HEK293 (cell line): ENCODE measurements around the gene SMC3.

Source experiments
- CTCF ChIA-PET: fragments of 350-600 bp; formaldehyde crosslinking; extraction: SDS; loops from one replicate; lab custom pipeline; 2021; ENCODE audit warnings: antibody characterized with exemption; lab: Yijun Ruan, JAX
- POLR2A ChIA-PET: fragments of 300-600 bp; formaldehyde crosslinking; extraction: SDS; loops from one replicate; lab custom pipeline; 2020; ENCODE audit warnings: antibody characterized with exemption, inconsistent platforms; lab: Yijun Ruan, JAX
- H3K27ac ChIP-seq: fragments of 200-500 bp; sonication (Bioruptor generic); 2 replicates; pipeline ENCODE4 v1.5.1; 2014; ENCODE audit warnings: low read depth, low read length, control low read depth, inconsistent platforms; ENCODE audit errors: extremely low read depth
- H3K36me3 ChIP-seq, 2 experiments: fragments of 200-500 bp in 1 of 2; sonication (Bioruptor generic) in 1 of 2; 1 replicate in 1 of 2; 2 replicates in 1 of 2; pipeline ENCODE4 v1.5.1; 2014 to 2017; ENCODE audit warnings: inconsistent platforms in 2 of 2, low read length in 2 of 2; ENCODE audit not compliant: control insufficient read depth in 2 of 2, insufficient read depth in 1 of 2
- H3K4me1 ChIP-seq: fragments of 200-500 bp; sonication (Bioruptor generic); 2 replicates; pipeline ENCODE4 v1.5.1; 2014; ENCODE audit warnings: mild to moderate bottlenecking, low read length, inconsistent platforms; ENCODE audit not compliant: control insufficient read depth, insufficient read depth
- H3K4me3 ChIP-seq: 2 replicates; pipeline ENCODE4 v1.5.1; 2011; ENCODE audit warnings: low read depth, mild to moderate bottlenecking, control low read depth, low read length, moderate library complexity
- H3K9me3 ChIP-seq: fragments of 200-500 bp; sonication (Bioruptor generic); 2 replicates; pipeline ENCODE4 v1.5.1; 2014; ENCODE audit warnings: low read depth, low read length, inconsistent platforms; ENCODE audit not compliant: control insufficient read depth, insufficient read depth
- EGR2 ChIP-seq: fragments of 450-650 bp; formaldehyde crosslinking; IDR thresholded peaks from 2 replicates; pipeline ENCODE4 v1.5.1; 2016; ENCODE audit warnings: low read depth, missing biosample characterization, missing genetic modification characterization
- HOXA7 ChIP-seq: sonication (generic); formaldehyde crosslinking; IDR thresholded peaks from 2 replicates; pipeline ENCODE4 v1.8.1; 2022; ENCODE audit warnings: missing genetic modification reagents, borderline replicate concordance
- KLF1 ChIP-seq: fragments of 450-650 bp; formaldehyde crosslinking; IDR thresholded peaks from 2 replicates; pipeline ENCODE4 v1.5.1; 2016; ENCODE audit warnings: missing biosample characterization, missing genetic modification characterization
- KLF10 ChIP-seq: fragments of 450-650 bp; IDR thresholded peaks from 2 replicates; pipeline ENCODE4 v1.5.1; 2018; ENCODE audit warnings: missing biosample characterization, mild to moderate bottlenecking, missing genetic modification characterization
- PRDM1 ChIP-seq: fragments of 450-650 bp; formaldehyde crosslinking; IDR thresholded peaks from 2 replicates; pipeline ENCODE4; 2016; ENCODE audit warnings: missing biosample characterization, missing genetic modification characterization
- YY1 ChIP-seq: fragments of 450-650 bp; formaldehyde crosslinking; IDR thresholded peaks from 2 replicates; pipeline ENCODE4 v1.5.1; 2018; ENCODE audit warnings: missing biosample characterization, missing genetic modification characterization
- ZBTB49 ChIP-seq: fragments of 450-650 bp; formaldehyde crosslinking; IDR thresholded peaks from 2 replicates; pipeline ENCODE4 v1.5.1; 2016; ENCODE audit warnings: missing biosample characterization, missing genetic modification characterization, low read depth
- ZFP37 ChIP-seq: fragments of 450-650 bp; formaldehyde crosslinking; IDR thresholded peaks from 2 replicates; pipeline ENCODE4 v1.5.1; 2016; ENCODE audit warnings: missing biosample characterization, missing genetic modification characterization
- ZNF157 ChIP-seq: fragments of 450-650 bp; formaldehyde crosslinking; IDR thresholded peaks from 2 replicates; pipeline ENCODE4 v1.5.1; 2016; ENCODE audit warnings: missing biosample characterization, missing genetic modification characterization
- ZNF223 ChIP-seq: fragments of 450-650 bp; formaldehyde crosslinking; IDR thresholded peaks from 2 replicates; pipeline ENCODE4 v1.5.1; 2016; ENCODE audit warnings: missing biosample characterization, missing genetic modification characterization
- ZNF23 ChIP-seq: fragments of 450-650 bp; formaldehyde crosslinking; IDR thresholded peaks from 2 replicates; pipeline ENCODE4 v1.5.1; 2016; ENCODE audit warnings: missing biosample characterization, missing genetic modification characterization, borderline replicate concordance
- ZNF335 ChIP-seq: fragments of 450-650 bp; formaldehyde crosslinking; conservative IDR thresholded peaks from 2 replicates; pipeline ENCODE4 v1.5.1; 2016; ENCODE audit warnings: missing biosample characterization, missing genetic modification characterization
- ZNF423 ChIP-seq: fragments of 450-650 bp; formaldehyde crosslinking; IDR thresholded peaks from 2 replicates; pipeline ENCODE4 v1.5.1; 2016; ENCODE audit warnings: missing biosample characterization, missing genetic modification characterization
- ZNF426 ChIP-seq: fragments of 450-650 bp; formaldehyde crosslinking; IDR thresholded peaks from 2 replicates; pipeline ENCODE4 v1.5.1; 2017; ENCODE audit warnings: missing biosample characterization, missing genetic modification characterization, mild to moderate bottlenecking, inconsistent platforms, moderate library complexity
- ZNF701 ChIP-seq: fragments of 450-650 bp; formaldehyde crosslinking; IDR thresholded peaks from 2 replicates; pipeline ENCODE4 v1.5.1; 2016; ENCODE audit warnings: missing biosample characterization, missing genetic modification characterization
- ZNF830 ChIP-seq: fragments of 450-650 bp; IDR thresholded peaks from 2 replicates; pipeline ENCODE4 v1.5.0; 2018; ENCODE audit warnings: missing biosample characterization, missing genetic modification characterization, low read depth, mild to moderate bottlenecking, moderate library complexity
- ZSCAN16 ChIP-seq: fragments of 450-650 bp; formaldehyde crosslinking; IDR thresholded peaks from 2 replicates; pipeline ENCODE4 v1.5.1; 2016; ENCODE audit warnings: missing biosample characterization, missing genetic modification characterization
- ZSCAN4 ChIP-seq: fragments of 450-650 bp; formaldehyde crosslinking; IDR thresholded peaks from 2 replicates; pipeline ENCODE4 v1.5.1; 2017; ENCODE audit warnings: missing biosample characterization, missing genetic modification characterization
- TF ChIP-seq, protein P1 (sequence below): fragments of 450-650 bp; formaldehyde crosslinking; IDR thresholded peaks from 2 replicates; pipeline ENCODE4 v1.5.1; 2016; ENCODE audit warnings: missing biosample characterization, missing genetic modification characterization
- TF ChIP-seq, protein P2 (sequence below): fragments of 450-650 bp; formaldehyde crosslinking; IDR thresholded peaks from 2 replicates; pipeline ENCODE4 v1.5.1; 2016; ENCODE audit warnings: missing biosample characterization, missing genetic modification characterization
- TF ChIP-seq, protein P3 (sequence below): fragments of 450-650 bp; formaldehyde crosslinking; IDR thresholded peaks from 2 replicates; pipeline ENCODE4 v1.5.1; 2016; ENCODE audit warnings: missing biosample characterization, missing genetic modification characterization
- TF ChIP-seq, protein P4 (sequence below): fragments of 450-650 bp; formaldehyde crosslinking; IDR thresholded peaks from 2 replicates; pipeline ENCODE4 v1.5.1; 2016; ENCODE audit warnings: missing biosample characterization, missing genetic modification characterization

Gene SMC3

DNA sequence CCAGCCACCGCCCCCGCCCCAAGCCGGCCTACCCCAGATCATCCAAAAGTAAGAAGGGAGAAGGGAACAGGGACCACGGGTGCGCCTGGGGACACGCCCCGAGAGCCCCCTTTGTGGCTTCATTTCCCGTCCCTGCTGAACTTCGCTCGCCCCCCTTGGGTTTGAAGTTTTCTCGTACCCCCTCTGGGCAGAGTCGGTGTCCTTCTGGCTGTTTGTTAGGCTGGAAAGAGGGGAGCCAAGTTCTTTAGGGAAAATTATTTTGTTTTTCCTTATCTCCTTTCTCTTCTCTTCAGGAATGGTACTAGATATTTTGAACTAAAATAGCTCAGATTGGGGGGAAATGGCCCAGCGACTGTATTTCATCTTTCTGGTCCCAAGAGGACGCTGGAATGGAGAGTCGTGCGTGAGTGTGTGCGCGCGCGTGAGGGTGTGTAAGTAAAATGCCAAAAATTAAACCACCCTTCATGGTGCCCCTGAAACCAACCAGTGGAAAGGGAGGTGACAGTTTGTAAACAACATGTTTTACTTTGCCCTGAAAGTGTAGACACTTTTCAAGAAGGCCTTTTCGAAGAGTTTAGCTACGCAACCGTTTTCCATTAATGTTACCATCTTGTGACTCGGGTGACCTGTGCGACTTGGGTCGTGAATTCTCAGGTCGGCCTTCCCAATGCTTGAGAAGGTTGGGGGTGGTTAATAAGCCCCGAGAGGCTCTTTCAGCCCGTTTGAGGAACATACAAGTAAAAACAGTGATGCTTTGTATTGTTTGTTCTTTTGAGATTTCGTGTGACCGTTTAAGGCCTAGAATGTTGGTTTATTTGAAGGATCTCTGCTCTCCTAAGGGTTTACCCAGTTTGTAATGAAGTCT lies 77.3 kb downstream of the SMC3 start:
- H3K4me3 ChIP-seq = peak overlapping the region; percentile 87
- POLR2A ChIA-PET = interaction anchor here (0.9 to 1.3 kb wide), 6 partner anchors 15 to 340 kb away, joined by 3 to 6 read pairs (median 4); partner anchors contain the start of gene SMNDC1
- TF ChIP-seq YY1 = 0 out of 2 replicates have a peak, but pooled peaks have one; percentile 26
- peak; percentile 43 for TF ChIP-seq ZNF335 (tag by site-specific recombination)
- TF ChIP-seq, protein P1, sequence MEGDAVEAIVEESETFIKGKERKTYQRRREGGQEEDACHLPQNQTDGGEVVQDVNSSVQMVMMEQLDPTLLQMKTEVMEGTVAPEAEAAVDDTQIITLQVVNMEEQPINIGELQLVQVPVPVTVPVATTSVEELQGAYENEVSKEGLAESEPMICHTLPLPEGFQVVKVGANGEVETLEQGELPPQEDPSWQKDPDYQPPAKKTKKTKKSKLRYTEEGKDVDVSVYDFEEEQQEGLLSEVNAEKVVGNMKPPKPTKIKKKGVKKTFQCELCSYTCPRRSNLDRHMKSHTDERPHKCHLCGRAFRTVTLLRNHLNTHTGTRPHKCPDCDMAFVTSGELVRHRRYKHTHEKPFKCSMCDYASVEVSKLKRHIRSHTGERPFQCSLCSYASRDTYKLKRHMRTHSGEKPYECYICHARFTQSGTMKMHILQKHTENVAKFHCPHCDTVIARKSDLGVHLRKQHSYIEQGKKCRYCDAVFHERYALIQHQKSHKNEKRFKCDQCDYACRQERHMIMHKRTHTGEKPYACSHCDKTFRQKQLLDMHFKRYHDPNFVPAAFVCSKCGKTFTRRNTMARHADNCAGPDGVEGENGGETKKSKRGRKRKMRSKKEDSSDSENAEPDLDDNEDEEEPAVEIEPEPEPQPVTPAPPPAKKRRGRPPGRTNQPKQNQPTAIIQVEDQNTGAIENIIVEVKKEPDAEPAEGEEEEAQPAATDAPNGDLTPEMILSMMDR (tag by site-specific recombination) = peak; percentile 23
- TF ChIP-seq, protein P2, sequence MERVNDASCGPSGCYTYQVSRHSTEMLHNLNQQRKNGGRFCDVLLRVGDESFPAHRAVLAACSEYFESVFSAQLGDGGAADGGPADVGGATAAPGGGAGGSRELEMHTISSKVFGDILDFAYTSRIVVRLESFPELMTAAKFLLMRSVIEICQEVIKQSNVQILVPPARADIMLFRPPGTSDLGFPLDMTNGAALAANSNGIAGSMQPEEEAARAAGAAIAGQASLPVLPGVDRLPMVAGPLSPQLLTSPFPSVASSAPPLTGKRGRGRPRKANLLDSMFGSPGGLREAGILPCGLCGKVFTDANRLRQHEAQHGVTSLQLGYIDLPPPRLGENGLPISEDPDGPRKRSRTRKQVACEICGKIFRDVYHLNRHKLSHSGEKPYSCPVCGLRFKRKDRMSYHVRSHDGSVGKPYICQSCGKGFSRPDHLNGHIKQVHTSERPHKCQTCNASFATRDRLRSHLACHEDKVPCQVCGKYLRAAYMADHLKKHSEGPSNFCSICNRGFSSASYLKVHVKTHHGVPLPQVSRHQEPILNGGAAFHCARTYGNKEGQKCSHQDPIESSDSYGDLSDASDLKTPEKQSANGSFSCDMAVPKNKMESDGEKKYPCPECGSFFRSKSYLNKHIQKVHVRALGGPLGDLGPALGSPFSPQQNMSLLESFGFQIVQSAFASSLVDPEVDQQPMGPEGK (tag by site-specific recombination) = 0 out of 2 replicates have a peak, but pooled peaks have one; percentile 20
- TF ChIP-seq HOXA7 (CRISPR knock-in tag) = no peak
- TF ChIP-seq ZNF830 (tag by site-specific recombination) = no peak
- TF ChIP-seq ZNF426 (tag by site-specific recombination) = no peak
- no peak for TF ChIP-seq ZNF223 (tag by site-specific recombination)
- TF ChIP-seq, protein P3, sequence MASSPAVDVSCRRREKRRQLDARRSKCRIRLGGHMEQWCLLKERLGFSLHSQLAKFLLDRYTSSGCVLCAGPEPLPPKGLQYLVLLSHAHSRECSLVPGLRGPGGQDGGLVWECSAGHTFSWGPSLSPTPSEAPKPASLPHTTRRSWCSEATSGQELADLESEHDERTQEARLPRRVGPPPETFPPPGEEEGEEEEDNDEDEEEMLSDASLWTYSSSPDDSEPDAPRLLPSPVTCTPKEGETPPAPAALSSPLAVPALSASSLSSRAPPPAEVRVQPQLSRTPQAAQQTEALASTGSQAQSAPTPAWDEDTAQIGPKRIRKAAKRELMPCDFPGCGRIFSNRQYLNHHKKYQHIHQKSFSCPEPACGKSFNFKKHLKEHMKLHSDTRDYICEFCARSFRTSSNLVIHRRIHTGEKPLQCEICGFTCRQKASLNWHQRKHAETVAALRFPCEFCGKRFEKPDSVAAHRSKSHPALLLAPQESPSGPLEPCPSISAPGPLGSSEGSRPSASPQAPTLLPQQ (tag by site-specific recombination) = 0 out of 2 replicates have a peak, but pooled peaks have one; percentile 21
- TF ChIP-seq, protein P4, sequence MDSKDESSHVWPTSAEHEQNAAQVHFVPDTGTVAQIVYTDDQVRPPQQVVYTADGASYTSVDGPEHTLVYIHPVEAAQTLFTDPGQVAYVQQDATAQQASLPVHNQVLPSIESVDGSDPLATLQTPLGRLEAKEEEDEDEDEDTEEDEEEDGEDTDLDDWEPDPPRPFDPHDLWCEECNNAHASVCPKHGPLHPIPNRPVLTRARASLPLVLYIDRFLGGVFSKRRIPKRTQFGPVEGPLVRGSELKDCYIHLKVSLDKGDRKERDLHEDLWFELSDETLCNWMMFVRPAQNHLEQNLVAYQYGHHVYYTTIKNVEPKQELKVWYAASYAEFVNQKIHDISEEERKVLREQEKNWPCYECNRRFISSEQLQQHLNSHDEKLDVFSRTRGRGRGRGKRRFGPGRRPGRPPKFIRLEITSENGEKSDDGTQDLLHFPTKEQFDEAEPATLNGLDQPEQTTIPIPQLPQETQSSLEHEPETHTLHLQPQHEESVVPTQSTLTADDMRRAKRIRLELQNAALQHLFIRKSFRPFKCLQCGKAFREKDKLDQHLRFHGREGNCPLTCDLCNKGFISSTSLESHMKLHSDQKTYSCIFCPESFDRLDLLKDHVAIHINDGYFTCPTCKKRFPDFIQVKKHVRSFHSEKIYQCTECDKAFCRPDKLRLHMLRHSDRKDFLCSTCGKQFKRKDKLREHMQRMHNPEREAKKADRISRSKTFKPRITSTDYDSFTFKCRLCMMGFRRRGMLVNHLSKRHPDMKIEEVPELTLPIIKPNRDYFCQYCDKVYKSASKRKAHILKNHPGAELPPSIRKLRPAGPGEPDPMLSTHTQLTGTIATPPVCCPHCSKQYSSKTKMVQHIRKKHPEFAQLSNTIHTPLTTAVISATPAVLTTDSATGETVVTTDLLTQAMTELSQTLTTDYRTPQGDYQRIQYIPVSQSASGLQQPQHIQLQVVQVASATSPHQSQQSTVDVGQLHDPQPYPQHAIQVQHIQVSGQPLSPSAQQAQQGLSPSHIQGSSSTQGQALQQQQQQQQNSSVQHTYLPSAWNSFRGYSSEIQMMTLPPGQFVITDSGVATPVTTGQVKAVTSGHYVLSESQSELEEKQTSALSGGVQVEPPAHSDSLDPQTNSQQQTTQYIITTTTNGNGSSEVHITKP (tag by site-specific recombination) = peak; percentile 69
- TF ChIP-seq ZNF157 (tag by site-specific recombination) = no peak
- TF ChIP-seq ZBTB49 (tag by site-specific recombination) = no peak
- TF ChIP-seq ZNF423 = no peak
- no peak for TF ChIP-seq ZNF23 (tag by site-specific recombination)
- TF ChIP-seq EGR2 (tag by site-specific recombination) = no peak
- TF ChIP-seq ZNF701 (tag by site-specific recombination) = no peak
- peak; percentile 81 for TF ChIP-seq PRDM1 (tag by site-specific recombination)
- TF ChIP-seq ZFP37 (tag by site-specific recombination) = peak; percentile 40; the same call in 1 of the 2 replicates
- TF ChIP-seq ZSCAN16 (tag by site-specific recombination) = no peak
- peak; percentile 28; the same call in 1 of the 2 replicates for TF ChIP-seq KLF10 (tag by site-specific recombination)
- peak; percentile 92 for TF ChIP-seq ZSCAN4 (tag by site-specific recombination)
- TF ChIP-seq KLF1 (tag by site-specific recombination) = 0 out of 2 replicates have a peak, but pooled peaks have one; percentile 4

More for the DNA sequence above, 77.3 kb downstream of the SMC3 start:
- Histone ChIP-seq H3K36me3 (no peaks in the 10 kb centered on the region), H3K27ac (peak overlapping the region; percentile 86), H3K4me1 (peaks cover 52% of the 10 kb centered on the region), H3K9me3 (no peaks in the 10 kb centered on the region)
- CTCF ChIA-PET = interaction anchor here (0.7 to 1.8 kb wide), 7 partner anchors 9 to 454 kb away, joined by 3 to 10 read pairs (median 4); no protein-coding TSS in a partner anchor
